GM19328 (cell line): ENCODE data around the gene UGT1A10.
"Not testable (repeated sequence)": the region's sequence is repeated elsewhere in the genome, so short reads cannot be mapped to it uniquely, and the experiment has no call there.

Source experiments
- ATAC-seq: cut with Tn5 transposase; IDR thresholded peaks from one replicate; pipeline ENCODE4 v1.9.1; 2021; ENCODE audit warnings: mild to moderate bottlenecking, moderate library complexity; ENCODE audit not compliant: unreplicated experiment

UGT1A10 gene

GRCh38 chr2:233691443-233692433, 55.5 kb downstream of the UGT1A10 start:
- no peak for ATAC-seq

- ATAC-seq = no peak
These were observed 56.4 kb downstream of the UGT1A10 start, which contains the start of gene UGT1A6 for GRCh38 chr2:233692648-233693047. Gene UGT1A6, plus strand, starts transcription at chr2:233692890. Its CDS starts 115 bp downstream, at chr2:233693005.

- no peak for ATAC-seq
These were observed 57.7 kb downstream of the UGT1A10 start for GRCh38 chr2:233693963-233694362.

GRCh38 chr2:233698740-233699139, 62.5 kb downstream of the UGT1A10 start:
- no peak for ATAC-seq

- no peak for ATAC-seq
These were observed 63.3 kb downstream of the UGT1A10 start for GRCh38 chr2:233699424-233700027.

- no peak for ATAC-seq
These were observed 63.9 kb downstream of the UGT1A10 start for GRCh38 chr2:233700028-233700635.

GRCh38 chr2:233700842-233701241, 64.6 kb downstream of the UGT1A10 start:
- ATAC-seq = not testable (repeated sequence)

- ATAC-seq = no peak
These were observed 66.0 kb downstream of the UGT1A10 start for GRCh38 chr2:233702238-233702637.

- ATAC-seq = no peak
These were observed 69.8 kb downstream of the UGT1A10 start for GRCh38 chr2:233705911-233706506.

- ATAC-seq = no peak
These were observed 70.5 kb downstream of the UGT1A10 start for GRCh38 chr2:233706720-233707119.

- no peak for ATAC-seq
These were observed 71.8 kb downstream of the UGT1A10 start for GRCh38 chr2:233707940-233708644.

GRCh38 chr2:233708942-233709341, 72.7 kb downstream of the UGT1A10 start:
- no peak for ATAC-seq

- peak; percentile 55 for ATAC-seq
These were observed 75.2 kb downstream of the UGT1A10 start for GRCh38 chr2:233711312-233712008.

- no peak for ATAC-seq
These were observed 76.5 kb downstream of the UGT1A10 start, which contains the start of gene UGT1A5 for GRCh38 chr2:233712611-233713261. Gene UGT1A5, plus strand, starts transcription at chr2:233712907. Its CDS starts 85 bp downstream, at chr2:233712992.

- no peak for ATAC-seq
These were observed 77.0 kb downstream of the UGT1A10 start for GRCh38 chr2:233713262-233713615.

GRCh38 chr2:233714121-233714520, 77.9 kb downstream of the UGT1A10 start:
- ATAC-seq = no peak

- ATAC-seq = no peak
These were observed 82.3 kb downstream of the UGT1A10 start, which contains the start of gene UGT1A4 for GRCh38 chr2:233718552-233718951. Gene UGT1A4, plus strand, starts transcription at chr2:233718736. Its CDS starts 85 bp downstream, at chr2:233718821.

GRCh38 chr2:233728723-233729301, 92.6 kb downstream of the UGT1A10 start, which contains the start of gene UGT1A3:
Gene UGT1A3, plus strand, starts transcription at chr2:233729042. Its CDS starts 85 bp downstream, at chr2:233729127.
- no peak for ATAC-seq
